GM18951 (cell line): ENCODE results near the gene RNF149.
"Not testable (repeated sequence)": the region's sequence is repeated elsewhere in the genome, so short reads cannot be mapped to it uniquely, and the experiment has no call there.

Experiments
- POLR2A ChIP-seq: IDR thresholded peaks from 4 replicates; pipeline ENCODE4 v1.6.1; 2011; ENCODE audit warnings: mild to moderate bottlenecking; ENCODE audit not compliant: insufficient read length, insufficient read depth; ENCODE audit errors: extremely low read depth
- in situ Hi-C: fragments of 300-500 bp; cut with MboI; formaldehyde crosslinking; loops from one replicate; pipeline ENCODE4 v1.12.0; 2022; ENCODE audit warnings: low sequenced_read_pairs, mixed read lengths, inconsistent platforms; ENCODE audit not compliant: unreplicated experiment

The RNF149 gene, protein sequence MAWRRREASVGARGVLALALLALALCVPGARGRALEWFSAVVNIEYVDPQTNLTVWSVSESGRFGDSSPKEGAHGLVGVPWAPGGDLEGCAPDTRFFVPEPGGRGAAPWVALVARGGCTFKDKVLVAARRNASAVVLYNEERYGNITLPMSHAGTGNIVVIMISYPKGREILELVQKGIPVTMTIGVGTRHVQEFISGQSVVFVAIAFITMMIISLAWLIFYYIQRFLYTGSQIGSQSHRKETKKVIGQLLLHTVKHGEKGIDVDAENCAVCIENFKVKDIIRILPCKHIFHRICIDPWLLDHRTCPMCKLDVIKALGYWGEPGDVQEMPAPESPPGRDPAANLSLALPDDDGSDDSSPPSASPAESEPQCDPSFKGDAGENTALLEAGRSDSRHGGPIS

DNA sequence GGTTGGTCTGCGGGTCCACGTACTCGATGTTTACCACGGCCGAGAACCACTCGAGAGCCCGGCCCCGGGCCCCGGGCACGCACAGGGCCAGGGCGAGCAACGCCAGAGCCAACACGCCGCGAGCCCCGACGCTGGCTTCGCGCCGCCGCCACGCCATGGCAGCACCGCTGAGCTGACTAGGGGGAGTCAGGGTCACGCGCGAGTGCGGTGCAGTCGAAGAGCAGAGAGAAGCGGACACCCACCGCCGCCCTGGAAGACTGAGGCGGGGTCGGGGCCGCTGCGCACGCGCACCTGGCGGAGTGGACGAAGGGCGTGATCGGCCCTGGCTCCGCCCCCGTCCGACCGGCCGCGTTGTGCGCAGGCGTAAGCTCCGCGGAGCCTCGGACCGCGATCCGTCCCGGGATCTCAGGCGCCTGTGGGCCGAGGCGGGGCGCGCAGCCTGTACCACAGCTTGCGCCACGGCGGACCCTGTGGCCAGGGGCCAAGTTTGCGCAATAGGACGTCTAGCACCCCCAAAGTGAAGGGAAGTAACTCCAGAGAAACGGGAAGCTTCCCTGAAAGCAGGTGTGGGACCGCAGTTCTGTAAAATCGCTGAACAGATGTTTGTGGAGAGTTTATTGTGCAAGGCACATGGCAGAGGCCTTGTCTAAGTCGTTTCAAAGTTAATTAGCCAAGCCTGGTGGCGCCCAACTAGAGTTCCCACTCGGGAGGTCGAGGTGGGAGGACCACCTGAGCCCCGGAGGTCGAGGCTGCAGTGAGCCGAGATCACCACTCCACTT, at the start of gene RNF149:
Gene RNF149 (minus strand): TSS at position 270 of the 779 bp plus-strand sequence. CDS start 113 bp downstream, at position 157.
- peak; percentile 88 for TF ChIP-seq POLR2A
- in situ Hi-C loops = no loop called here

DNA sequence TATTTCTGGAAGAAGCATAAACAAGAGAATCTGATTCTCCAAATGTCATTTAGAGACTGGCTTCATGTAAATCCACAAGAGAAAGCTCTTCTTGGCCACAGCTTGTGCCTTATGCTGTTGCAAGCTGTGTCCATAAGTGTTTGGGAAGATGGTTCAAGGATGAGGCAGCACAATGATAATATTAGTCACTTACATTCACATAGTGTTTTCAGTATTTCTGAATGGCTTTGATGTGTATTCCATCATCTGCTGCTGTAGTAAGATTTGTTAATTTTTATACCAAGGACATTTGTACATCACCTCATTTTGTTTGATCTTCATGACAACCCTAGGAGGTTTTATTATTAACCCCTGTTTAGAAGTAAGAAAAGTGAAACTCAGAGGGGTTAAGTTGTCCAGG, 48.9 kb upstream of the RNF149 start:
- TF ChIP-seq POLR2A = no peak
- in situ Hi-C loops = no loop called here

DNA sequence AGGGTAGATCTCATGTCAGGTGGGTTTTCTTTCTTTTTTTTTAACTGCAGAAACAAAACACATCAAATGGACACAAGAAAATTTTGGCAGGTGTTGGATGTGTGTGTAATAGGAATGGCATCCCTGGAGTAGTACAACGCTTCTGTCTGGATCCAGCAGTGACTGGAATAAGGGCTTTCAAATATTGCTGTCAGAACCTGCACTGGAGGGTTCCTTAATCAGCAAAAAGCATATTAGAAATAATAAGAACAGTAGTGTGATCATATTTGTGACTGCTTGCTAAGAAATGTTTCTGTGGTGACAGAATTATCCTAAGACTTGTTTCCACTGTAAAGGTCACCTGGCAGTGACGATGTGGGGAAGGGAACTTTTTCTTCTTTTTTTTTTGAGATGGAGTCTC, 48.0 kb upstream of the RNF149 start:
- in situ Hi-C loops = no loop called here
- no peak for TF ChIP-seq POLR2A

DNA sequence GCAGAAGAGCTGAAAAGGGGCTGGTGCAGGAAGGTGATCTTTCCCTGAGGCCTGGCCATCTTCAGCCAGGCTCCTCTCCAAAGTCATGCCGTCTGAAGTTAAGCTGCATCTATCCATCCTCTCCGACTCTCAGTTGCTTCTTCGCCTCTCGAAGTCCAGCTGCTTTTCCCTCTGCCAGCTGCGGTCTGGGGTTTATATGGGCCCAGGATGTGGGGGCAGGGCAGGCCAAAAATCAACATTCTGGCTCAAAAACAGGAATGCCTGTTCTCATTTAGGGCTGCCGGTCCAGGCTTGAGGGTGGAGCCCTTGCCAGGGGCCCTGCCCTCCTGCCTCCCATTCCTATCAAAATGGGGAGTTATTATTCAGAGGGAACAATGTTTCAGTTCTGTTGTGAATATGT, 47.6 kb upstream of the RNF149 start:
- in situ Hi-C loops = no loop called here
- TF ChIP-seq POLR2A = no peak

DNA sequence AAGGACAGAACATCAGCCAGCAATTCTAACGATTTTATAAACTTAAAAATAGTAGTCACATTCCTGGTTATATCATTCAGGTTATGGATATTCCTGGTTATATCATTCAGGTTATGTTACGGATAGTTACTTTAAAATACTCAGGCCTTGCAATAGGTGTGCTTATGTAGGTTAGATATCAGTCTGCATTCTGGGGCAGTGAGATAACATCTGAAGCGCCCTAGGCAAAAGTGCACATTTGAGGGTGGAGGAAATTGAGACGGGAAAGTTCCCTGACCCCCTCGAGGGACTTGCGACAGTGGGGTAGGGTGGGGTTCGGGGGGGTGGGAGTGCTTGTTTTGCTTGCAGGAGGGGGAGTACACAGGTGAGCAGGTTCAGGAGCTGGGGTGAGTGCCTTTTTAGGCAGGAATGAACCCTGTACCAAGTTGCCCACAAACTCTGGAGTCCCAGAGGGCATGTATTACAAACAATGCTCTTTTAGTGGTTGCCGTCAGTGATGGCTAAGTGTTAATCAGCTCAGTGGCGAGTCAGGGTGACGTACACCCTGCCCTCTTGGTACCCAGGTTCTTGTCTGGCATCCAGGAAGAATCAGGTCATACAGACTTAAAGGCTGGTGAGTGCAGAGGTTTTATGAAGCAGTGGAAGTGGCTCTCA, 47.0 kb upstream of the RNF149 start:
- in situ Hi-C loops = no loop called here
- no peak for TF ChIP-seq POLR2A

DNA sequence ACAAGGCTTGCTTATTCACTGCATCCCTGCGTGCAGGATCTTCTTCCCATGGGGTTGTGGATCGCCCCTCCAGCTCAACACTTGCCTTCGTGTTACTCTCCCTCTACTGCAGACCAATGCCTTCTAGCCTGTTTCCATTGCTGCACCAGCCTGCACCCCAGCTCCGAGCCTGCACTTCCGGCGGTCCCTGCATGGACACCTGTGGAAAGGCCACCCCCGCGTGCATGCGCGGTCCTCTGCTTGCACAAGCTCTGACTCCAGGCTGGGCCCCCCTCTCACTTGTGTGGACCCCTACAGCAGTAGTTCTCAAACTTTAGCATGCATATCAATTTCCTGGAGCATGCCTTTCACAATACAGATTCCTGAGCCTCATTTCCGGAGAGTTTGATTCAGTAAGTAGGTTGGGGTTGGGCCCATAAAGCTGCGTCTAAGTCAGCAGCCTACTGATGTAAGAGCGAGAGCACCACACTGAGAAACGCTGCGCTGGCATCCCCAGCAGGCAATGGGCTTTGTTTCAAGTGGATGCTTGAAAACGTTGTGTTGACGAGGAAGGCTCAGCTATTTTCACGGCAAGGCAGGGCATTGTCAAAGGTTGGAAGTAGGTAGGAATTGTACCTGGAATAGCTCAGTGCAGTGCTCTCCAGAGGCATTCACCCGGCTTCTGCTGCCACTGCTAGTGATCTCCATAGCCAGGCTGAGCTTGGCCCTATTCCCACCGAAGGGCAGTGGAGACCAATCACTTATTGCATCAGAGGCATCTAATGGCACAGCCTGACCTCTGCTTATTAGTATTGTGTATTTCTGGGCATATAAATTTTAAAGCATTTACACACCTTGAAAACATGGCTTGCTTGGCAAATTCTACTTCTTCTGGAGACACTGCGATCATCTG, 46.2 kb upstream of the RNF149 start:
- in situ Hi-C loops = no loop called here
- no peak for TF ChIP-seq POLR2A

DNA sequence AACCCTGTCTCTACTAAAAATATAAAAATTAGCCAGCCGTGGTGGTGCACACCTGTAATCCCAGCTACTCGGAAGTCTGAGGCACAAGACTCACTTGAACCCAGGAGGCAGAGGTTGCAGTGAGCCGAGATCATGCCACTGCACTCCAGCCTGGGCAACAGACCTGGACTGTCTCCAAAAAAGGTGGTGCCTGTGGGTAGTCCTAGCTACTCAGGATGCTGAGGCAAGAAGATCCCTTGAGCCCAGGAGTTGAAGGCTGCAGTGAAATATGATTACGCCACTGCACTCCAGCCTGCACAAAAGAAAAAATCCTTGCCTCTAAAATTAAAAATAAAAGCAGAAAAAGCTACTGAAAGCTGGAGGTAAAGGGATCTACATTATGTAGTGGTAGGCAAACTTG, 44.1 kb upstream of the RNF149 start:
- in situ Hi-C loops = not testable (repeated sequence)

DNA sequence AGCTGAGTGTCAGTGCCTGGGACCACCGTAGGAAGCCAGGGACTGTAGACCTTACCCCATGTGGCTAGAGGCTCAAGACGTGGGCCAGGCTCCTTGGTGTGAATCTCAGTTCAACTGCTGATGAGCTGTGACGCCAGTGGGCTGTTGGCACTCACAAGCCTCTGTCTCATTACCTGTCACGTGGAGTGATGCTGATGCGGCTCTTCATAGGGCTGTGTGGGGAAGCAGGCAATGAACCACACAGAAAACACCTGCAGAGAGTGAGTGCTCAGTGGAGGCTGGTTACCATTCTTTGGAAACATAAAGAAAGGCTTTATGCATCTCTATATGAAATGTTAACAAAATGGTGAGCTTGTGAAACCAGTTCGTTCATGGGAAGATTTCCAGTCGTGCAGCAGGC, 42.7 kb upstream of the RNF149 start:
- in situ Hi-C loops = no loop called here
- no peak for TF ChIP-seq POLR2A

DNA sequence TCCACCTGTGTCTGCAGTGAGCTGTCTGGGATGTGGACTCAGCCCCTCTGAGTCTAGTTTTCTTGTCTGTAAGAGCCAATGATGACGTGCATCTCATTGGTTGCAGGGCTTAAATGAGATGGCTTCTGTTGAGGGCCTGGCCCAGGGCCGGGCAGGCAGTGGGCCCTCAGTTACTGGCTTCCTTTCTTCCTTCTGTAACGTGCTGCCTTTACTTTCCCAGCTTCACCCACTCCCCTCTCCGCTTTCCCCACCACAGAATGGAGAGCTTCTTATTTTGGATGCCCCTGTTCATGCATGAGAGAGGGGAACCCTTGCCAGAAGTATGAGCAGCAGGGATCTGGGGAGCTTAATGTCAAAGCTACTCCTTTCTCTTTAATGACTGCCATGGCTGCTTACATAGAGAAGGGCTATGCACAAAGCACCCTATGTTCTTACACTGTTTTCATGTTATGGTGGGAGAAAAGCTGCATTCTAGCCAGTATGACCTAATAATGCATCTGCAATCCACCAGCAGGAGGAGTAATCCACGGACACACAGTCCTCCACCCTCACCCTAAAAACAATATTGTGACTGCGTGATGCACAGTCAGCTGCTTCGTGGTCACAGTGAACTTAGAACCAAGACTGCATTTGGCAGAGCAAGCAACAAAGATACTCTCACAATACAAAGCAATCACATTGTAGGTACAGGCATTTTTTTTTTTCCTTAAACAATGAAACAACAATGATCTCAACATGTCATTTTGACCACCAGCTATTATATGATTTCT, 41.6 kb upstream of the RNF149 start:
- no peak for TF ChIP-seq POLR2A
- in situ Hi-C loops = no loop called here

DNA sequence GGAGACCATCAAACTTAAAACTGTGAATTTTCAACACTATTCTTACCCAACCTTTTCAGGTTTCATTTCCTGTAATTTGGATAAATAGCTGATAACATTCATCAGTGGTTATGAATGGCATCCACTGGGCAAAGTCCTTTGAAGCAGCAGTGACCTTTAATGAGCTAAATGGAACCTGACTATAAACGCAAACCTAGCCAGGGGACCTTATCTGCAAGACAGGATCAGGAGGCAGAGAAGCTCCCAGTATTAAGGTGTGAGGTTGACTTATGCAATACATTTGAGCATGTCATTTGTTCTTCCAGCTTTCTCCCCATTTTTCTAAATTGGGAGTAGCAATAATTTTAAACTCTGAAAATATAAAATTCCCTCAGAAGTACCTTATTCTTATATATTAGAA, 40.4 kb upstream of the RNF149 start:
- TF ChIP-seq POLR2A = no peak
- in situ Hi-C loops = no loop called here

DNA sequence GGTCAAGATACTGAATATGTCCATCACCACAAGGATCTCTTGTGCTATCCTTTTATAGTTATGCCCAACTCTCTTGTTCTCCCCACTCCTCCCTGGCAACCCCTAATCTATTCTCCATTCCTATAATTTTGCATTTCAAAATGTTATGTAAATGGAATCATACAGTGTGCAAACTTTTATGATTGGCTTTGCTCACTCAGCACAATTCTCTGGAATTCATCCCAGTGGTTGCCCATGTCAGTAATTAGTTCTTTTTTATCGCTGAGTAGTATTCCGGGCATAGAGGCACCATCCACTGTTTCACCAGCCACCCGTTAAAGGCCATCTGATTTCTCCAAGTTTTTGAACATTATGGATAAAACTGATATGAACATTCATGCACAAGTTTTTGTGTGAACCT, 38.4 kb upstream of the RNF149 start:
- in situ Hi-C loops = no loop called here
- no peak for TF ChIP-seq POLR2A

DNA sequence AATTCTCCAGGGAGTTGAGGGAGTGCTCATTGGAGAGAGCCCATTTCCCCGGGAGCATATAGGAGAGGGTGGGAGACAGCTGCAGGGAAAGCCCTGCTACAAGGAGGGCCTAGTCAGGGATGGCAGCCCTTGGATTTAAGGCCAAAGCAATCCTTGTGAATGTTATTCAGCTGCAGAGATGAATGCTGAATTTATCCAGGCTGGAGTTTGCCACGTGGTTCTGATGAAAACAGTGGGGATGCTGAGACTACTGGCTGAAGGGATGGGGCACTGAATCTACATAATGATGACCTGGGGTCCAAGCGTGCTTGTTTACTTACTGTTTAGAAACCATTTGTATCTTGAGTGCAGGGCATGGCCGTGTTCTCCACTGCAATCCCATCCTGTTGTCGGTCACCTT, 35.6 kb upstream of the RNF149 start:
- in situ Hi-C loops = no loop called here

DNA sequence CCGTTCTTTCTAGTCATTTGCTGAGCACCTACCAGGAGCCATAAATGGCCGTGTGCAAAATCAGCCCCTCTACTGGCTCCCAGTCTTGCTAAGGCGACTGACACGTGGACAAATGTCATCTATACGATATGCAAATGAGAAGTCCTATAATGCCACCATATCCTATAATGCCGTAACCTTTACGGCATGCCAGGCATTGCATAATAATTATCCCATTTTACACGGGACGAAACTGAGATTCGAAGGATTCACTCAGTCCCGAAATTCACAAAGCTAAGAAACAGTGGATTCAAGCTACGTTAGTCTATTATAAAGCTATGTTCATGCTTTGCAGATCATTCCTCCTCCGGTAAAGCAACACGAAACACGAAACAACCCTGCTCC, 34.1 kb upstream of the RNF149 start:
- in situ Hi-C loops = no loop called here

More for the DNA sequence above, 35.6 kb upstream of the RNF149 start:
- no peak for TF ChIP-seq POLR2A

More for the DNA sequence above, 34.1 kb upstream of the RNF149 start:
- TF ChIP-seq POLR2A = no peak
